Sigmoid colon (tissue), 7 donors: ENCODE measurements around the gene ZNF740. TPM values are rescaled to one million over a fixed set of nuclear protein-coding genes. Genes with fewer than 3 reads are reported as not detected.

Experiments
- DNase-seq: peaks from one replicate; pipeline ENCODE4 v3.0.0-alpha.2; 2019
- H3K27ac ChIP-seq, 4 donors: fragments of 200-600 bp; sonication (generic); one replicate each; pipeline ENCODE4 v1.5.1; 2016 to 2019; ENCODE audit warnings: mild to moderate bottlenecking in 1 of 4
- H3K27me3 ChIP-seq, 3 donors: fragments of 200-600 bp; sonication (generic); one replicate each; pipeline ENCODE4 v1.5.1; 2019; ENCODE audit warnings: mild to moderate bottlenecking in 1 of 3
- H3K36me3 ChIP-seq, 4 donors: fragments of 200-600 bp; sonication (generic); one replicate each; pipeline ENCODE4 v1.5.1; 2016 to 2019
- H3K4me1 ChIP-seq, 4 donors: fragments of 200-600 bp; sonication (generic); one replicate each; pipeline ENCODE4 v1.5.1; 2017 to 2019
- H3K4me3 ChIP-seq, 4 donors: fragments of 200-600 bp; sonication (generic); one replicate each; pipeline ENCODE4 v1.5.1; 2017 to 2019; ENCODE audit warnings: mild to moderate bottlenecking in 2 of 4, moderate library complexity in 1 of 4
- H3K9me3 ChIP-seq, 4 donors: fragments of 200-600 bp in 3 of 4; sonication (generic) in 3 of 4; one replicate each; pipeline versions ENCODE4 v1.5.1 to v1.6.1; 2013 to 2019
- CTCF ChIP-seq, 4 experiments: fragments of 450-650 bp in 3 of 4; fragments of 200-600 bp in 1 of 4; IDR thresholded peaks; one replicate each; pipeline ENCODE4 v1.5.1; 2016 to 2019; ENCODE audit warnings: antibody characterized with exemption in 4 of 4, mild to moderate bottlenecking in 3 of 4, moderate library complexity in 2 of 4
- EP300 ChIP-seq, 4 donors: sonication (generic); formaldehyde crosslinking; IDR thresholded peaks; one replicate each; pipeline ENCODE4 v1.6.1; 2017; ENCODE audit warnings: antibody characterized with exemption in 4 of 4
- POLR2A ChIP-seq, 2 donors: fragments of 450-650 bp; IDR thresholded peaks; one replicate each; pipeline ENCODE4 v1.6.1; 2016; ENCODE audit warnings: antibody characterized with exemption in 2 of 2, mild to moderate bottlenecking in 2 of 2, moderate library complexity in 2 of 2
- POLR2AphosphoS5 ChIP-seq, 4 donors: sonication (generic); formaldehyde crosslinking; IDR thresholded peaks; one replicate each; pipeline ENCODE4 v1.6.1; 2017; ENCODE audit warnings: antibody characterized with exemption in 4 of 4
- WGBS, 2 donors: extraction: QIAGEN DNeasy Blood & Tissue Kit; methylation state at CpG; one replicate each; pipeline ENCODE4 v1.1.7; 2013; 5-methylcytosine and 5-hydroxymethylcytosine counted together
- intact Hi-C: fragments of 100-400 bp; cut with DNase I; formaldehyde crosslinking; loops from one replicate; pipeline ENCODE4 v1.15.1; 2023
- polyA plus RNA-seq, 3 donors: library from polyadenylated mRNA; stranded (reverse); fragments of 200-250 nt; gene quantifications; one replicate each; pipeline ENCODE4 v1.2.3, GENCODE V29; 2013
- total RNA-seq, 4 donors: library from RNA; depleted of rRNA; stranded (reverse); fragments of >200 nt; gene quantifications; one replicate each; pipeline ENCODE4 v1.1.0, GENCODE V29; 2016
- donor health status: healthy with polysubstance abuse.
- donor health status: Bipolar disorder and iron deficiency.
- donor health status: healthy.

The ZNF740 gene
- total and polyA plus RNA-seq, 7 donors = 2.3 to 16.6 (median 12.0) TPM

GRCh38 chr12:53218551-53219291 is 38.2 kb downstream of the ZNF740 start:
- no peaks in the 10 kb centered on the region for H3K27me3 ChIP-seq
- H3K4me1 ChIP-seq = peaks cover 0 to 74% (median 64%) of the 10 kb centered on the region in 4 donors
- intact Hi-C loops = loop anchor here (2.0 kb wide), 1 partner anchor 14 kb away; the partner anchor contains the start of gene RARG

GRCh38 chr12:53219292-53219955 is 38.9 kb downstream of the ZNF740 start:
- intact Hi-C loops = loop anchor here (2.0 kb wide), 1 partner anchor 13 kb away; the partner anchor contains the start of gene RARG
- H3K27me3 ChIP-seq = no peaks in the 10 kb centered on the region
- WGBS, 2 donors = 1 to 8% methylated on average over 27 of the region's 27 CpGs
- peak overlapping the region; percentile 95 to 100 (median 99) for H3K27ac ChIP-seq
- DNase-seq = no peak
- TF ChIP-seq EP300 (IDR thresholded peaks at IDR 0.05) (no peak), POLR2AphosphoS5 (IDR thresholded peaks at IDR 0.05) (peak in 2 of 4 donors; percentile 3 to 18), CTCF (IDR thresholded peaks at IDR 0.05) (no peak)
- no peaks in the 10 kb centered on the region for H3K9me3 ChIP-seq
- H3K36me3 ChIP-seq = peaks cover 6 to 12% (median 9%) of the 10 kb centered on the region in 4 donors
- H3K4me3 ChIP-seq = peak overlapping the region; percentile 67 to 89 (median 81)
- H3K4me1 ChIP-seq = peaks cover 0 to 79% (median 68%) of the 10 kb centered on the region in 4 donors

More at GRCh38 chr12:53218551-53219291, 38.2 kb downstream of the ZNF740 start:
- Histone ChIP-seq H3K27ac (peak overlapping the region; percentile 95 to 100 (median 99)), H3K4me3 (peak overlapping the region; percentile 67 to 89 (median 81)), H3K9me3 (no peaks in the 10 kb centered on the region), H3K36me3 (peaks cover 13 to 19% (median 16%) of the 10 kb centered on the region in 4 donors)
- DNase-seq = peak; percentile 75
- 13 to 47% methylated on average over 30 of the region's 30 CpGs for WGBS, 2 donors
- TF ChIP-seq POLR2AphosphoS5 (IDR thresholded peaks at IDR 0.05) (peak in 1 of 4 donors; percentile 24), CTCF (IDR thresholded peaks at IDR 0.05) (no peak)

GRCh38 chr12:53219956-53220693 is 39.6 kb downstream of the ZNF740 start:
- Histone ChIP-seq H3K27ac (peak overlapping the region; percentile 95 to 100 (median 99)), H3K9me3 (no peaks in the 10 kb centered on the region), H3K4me3 (peak overlapping the region; percentile 67 to 89 (median 81)), H3K4me1 (peaks cover 0 to 79% (median 68%) of the 10 kb centered on the region in 4 donors), H3K27me3 (no peaks in the 10 kb centered on the region), H3K36me3 (peaks cover 0 to 5% (median 2%) of the 10 kb centered on the region in 4 donors)
- 0 to 1% methylated on average over 53 of the region's 53 CpGs for WGBS, 2 donors
- TF ChIP-seq CTCF (IDR thresholded peaks at IDR 0.05) = no peak
- no peak for TF ChIP-seq POLR2A (IDR thresholded peaks at IDR 0.05)
- peak in 2 of 4 donors; percentile 8 to 19 for TF ChIP-seq POLR2AphosphoS5 (IDR thresholded peaks at IDR 0.05)
- no peak for TF ChIP-seq EP300 (IDR thresholded peaks at IDR 0.05)
- intact Hi-C loops = loop anchor here (2.0 kb wide), 3 partner anchors 13 to 75 kb away; partner anchors contain the start of genes PFDN5 and RARG
- peak; percentile 89 for DNase-seq

- H3K27ac ChIP-seq = peak overlapping the region; percentile 95 to 100 (median 99)
- H3K4me1 ChIP-seq = peaks cover 0 to 79% (median 68%) of the 10 kb centered on the region in 4 donors
- TF ChIP-seq CTCF (IDR thresholded peaks at IDR 0.05) = no peak
- peak in 1 of 4 donors; percentile 61 for TF ChIP-seq POLR2AphosphoS5 (IDR thresholded peaks at IDR 0.05)
- TF ChIP-seq EP300 (IDR thresholded peaks at IDR 0.05) = no peak
- peak in 1 of 2 donors; percentile 10 for TF ChIP-seq POLR2A (IDR thresholded peaks at IDR 0.05)
- H3K27me3 ChIP-seq = no peaks in the 10 kb centered on the region
- peak; percentile 95 for DNase-seq
- peak overlapping the region; percentile 67 to 89 (median 81) for H3K4me3 ChIP-seq
- H3K36me3 ChIP-seq = no peaks in the 10 kb centered on the region
- intact Hi-C loops = loop anchor here (2.0 kb wide), 2 partner anchors 30 to 74 kb away; partner anchors contain the start of gene PFDN5
- 1% methylated on average over 42 of the region's 42 CpGs for WGBS, 2 donors
- no peaks in the 10 kb centered on the region for H3K9me3 ChIP-seq
These were observed 40.2 kb downstream of the ZNF740 start for GRCh38 chr12:53220694-53221202.
